ENCODE data around the gene RPTOR.

RPTOR gene

DNA sequence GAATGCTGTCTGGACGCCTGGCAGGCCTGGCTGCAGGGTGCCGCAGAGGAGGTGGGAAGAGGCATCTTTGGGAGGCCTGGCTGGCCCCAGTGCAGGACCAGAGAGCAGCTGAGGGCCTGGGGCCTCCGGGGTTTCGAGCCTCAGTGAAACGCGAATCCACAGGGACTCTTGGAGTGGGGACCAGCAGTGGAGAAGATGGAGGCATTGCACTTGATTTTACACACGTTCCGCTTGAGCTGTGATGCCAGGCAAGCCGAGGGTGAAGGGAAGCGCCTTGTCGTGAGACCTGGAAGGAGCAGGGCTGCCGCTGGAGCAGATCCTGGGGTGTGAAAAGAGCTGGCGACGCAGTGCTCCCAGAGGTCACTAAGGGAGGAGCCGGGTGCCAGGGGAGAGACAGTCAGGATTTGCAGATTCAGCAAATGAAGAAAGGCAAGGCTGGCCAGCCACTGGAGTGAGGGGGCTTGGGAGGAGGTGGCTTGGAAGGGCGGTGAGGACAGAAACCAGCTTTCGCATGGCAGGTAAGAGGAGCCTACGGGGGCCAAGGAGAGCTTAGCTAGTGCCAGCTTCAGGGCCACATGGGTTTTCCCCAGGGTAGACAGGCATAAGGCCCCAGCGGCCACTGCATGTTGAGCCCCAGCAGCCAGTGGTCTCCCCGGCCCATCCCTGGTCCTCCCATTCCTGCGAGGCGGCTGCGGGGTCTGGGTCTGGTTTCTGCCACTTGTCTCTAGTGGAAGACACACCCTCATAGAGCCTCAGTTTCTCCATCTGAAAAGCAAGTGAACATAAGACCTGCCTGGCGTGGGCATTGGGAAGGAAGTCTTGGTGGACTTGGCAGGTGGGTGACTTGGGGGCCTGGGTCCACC lies 271.8 kb downstream of the RPTOR start:
- no peak overlapping the region for H3K27ac ChIP-seq
- no peak overlapping the region for H3K9ac ChIP-seq (ENCODE audit: insufficient read length)
- TF ChIP-seq FOXP2 (optimal IDR thresholded peaks at IDR 0.05; ENCODE audit: control extremely low read depth, extremely low read length, insufficient read depth) (no peak), EZH2 (IDR thresholded peaks at IDR 0.05) (no peak), POLR2AphosphoS5 (IDR thresholded peaks at IDR 0.05; ENCODE audit: borderline replicate concordance, low read depth, low read length) (no peak)
- DNase-seq (ENCODE audit: low read depth, low spot score): no peak
- no peak overlapping the region for H3K4me3 ChIP-seq
- no peaks in the 10 kb centered on the region for H3K9me3 ChIP-seq (ENCODE audit: low read depth, low read length)
- H3K36me3 ChIP-seq (ENCODE audit: insufficient read depth, low read length): no peaks in the 10 kb centered on the region

DNA sequence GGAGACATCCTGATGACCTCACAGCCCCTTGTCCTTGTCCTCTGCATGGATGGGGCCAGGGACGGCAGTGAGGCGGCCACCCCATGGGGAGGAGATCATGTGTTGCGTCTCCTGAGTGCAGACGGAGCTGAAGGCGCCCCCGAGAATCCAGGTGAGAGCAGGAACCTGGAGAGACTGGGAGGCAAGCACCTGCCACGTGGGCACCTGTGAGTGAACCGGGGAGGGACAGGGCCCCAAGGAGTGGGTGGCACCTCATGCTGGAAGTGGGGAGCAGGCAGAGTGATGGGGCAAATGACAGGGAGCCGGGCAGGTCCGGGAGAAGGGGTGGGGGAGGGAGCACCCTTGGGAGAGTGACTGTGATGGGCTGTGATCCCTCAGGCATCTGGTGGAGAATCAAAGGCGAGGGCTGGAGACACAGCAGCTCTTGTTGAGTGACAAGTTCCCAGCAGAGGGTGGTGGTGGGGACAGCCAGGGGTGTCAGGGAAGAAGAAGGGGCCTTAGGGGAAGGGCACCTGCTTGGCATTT lies 272.7 kb downstream of the RPTOR start:
- TF ChIP-seq FOXP2 (optimal IDR thresholded peaks at IDR 0.05; ENCODE audit: control extremely low read depth, extremely low read length, insufficient read depth) (no peak), POLR2AphosphoS5 (IDR thresholded peaks at IDR 0.05; ENCODE audit: borderline replicate concordance, low read depth, low read length) (no peak), EZH2 (IDR thresholded peaks at IDR 0.05) (no peak)
- DNase-seq (ENCODE audit: low read depth, low spot score): no peak
- Histone ChIP-seq H3K36me3 (ENCODE audit: insufficient read depth, low read length) (no peaks in the 10 kb centered on the region), H3K9ac (ENCODE audit: insufficient read length) (no peak overlapping the region), H3K4me3 (no peak overlapping the region), H3K9me3 (ENCODE audit: low read depth, low read length) (no peaks in the 10 kb centered on the region), H3K27ac (no peak overlapping the region)

DNA sequence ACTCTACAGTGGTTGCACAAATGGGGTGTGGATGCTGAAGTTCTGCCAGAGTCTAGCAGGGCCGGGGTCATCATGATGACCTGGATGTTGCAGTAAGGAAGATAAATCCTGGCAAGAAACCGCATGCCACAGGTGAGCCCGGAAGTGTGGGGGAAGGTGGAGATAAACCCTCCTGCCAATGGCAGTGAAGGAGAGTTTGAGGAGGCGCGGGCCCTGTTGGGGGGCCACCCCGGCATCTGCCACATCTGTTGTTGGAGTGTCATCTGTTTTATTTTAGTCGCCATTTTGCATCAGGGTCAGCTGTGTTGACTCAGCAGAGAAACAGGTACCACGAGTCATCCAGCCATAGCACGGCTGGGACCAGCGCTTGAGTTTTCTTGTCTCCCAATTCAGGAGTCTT lies 273.2 kb downstream of the RPTOR start:
- Histone ChIP-seq H3K9ac (ENCODE audit: insufficient read length) (no peak overlapping the region), H3K4me3 (no peak overlapping the region), H3K27ac (no peak overlapping the region), H3K36me3 (ENCODE audit: insufficient read depth, low read length) (no peaks in the 10 kb centered on the region), H3K9me3 (ENCODE audit: low read depth, low read length) (no peaks in the 10 kb centered on the region)
- DNase-seq (ENCODE audit: low read depth, low spot score): no peak
- TF ChIP-seq POLR2AphosphoS5 (IDR thresholded peaks at IDR 0.05; ENCODE audit: borderline replicate concordance, low read depth, low read length): no peak
- TF ChIP-seq EZH2 (IDR thresholded peaks at IDR 0.05): no peak
- no peak for TF ChIP-seq FOXP2 (optimal IDR thresholded peaks at IDR 0.05; ENCODE audit: control extremely low read depth, extremely low read length, insufficient read depth)

DNA sequence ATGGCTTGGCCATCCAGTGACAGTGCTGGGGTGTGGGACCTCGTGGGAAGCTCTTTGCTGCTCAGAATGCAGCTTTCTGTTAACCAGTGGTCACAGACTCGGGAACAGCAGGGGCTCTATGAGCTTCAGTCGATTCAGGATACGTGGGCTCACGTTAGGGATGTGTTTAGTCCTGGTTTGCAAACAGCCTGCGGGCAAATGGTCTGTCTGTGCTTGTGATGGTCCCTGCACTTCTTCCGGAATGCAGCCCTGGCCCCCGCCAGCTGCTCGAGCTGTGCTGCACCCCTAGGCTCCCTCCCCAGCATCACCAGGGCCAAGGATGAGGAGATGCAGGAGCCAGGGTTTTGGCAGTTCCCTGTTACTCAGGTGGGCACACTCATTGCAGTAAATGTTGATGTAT lies 274.2 kb downstream of the RPTOR start:
- Histone ChIP-seq H3K27ac (no peak overlapping the region), H3K9ac (ENCODE audit: insufficient read length) (no peak overlapping the region), H3K36me3 (ENCODE audit: insufficient read depth, low read length) (no peaks in the 10 kb centered on the region), H3K9me3 (ENCODE audit: low read depth, low read length) (no peaks in the 10 kb centered on the region), H3K4me3 (no peak overlapping the region)
- no peak for TF ChIP-seq FOXP2 (optimal IDR thresholded peaks at IDR 0.05; ENCODE audit: control extremely low read depth, extremely low read length, insufficient read depth)
- TF ChIP-seq EZH2 (IDR thresholded peaks at IDR 0.05): no peak
- no peak for TF ChIP-seq POLR2AphosphoS5 (IDR thresholded peaks at IDR 0.05; ENCODE audit: borderline replicate concordance, low read depth, low read length)
- no peak for DNase-seq (ENCODE audit: low read depth, low spot score)

DNA sequence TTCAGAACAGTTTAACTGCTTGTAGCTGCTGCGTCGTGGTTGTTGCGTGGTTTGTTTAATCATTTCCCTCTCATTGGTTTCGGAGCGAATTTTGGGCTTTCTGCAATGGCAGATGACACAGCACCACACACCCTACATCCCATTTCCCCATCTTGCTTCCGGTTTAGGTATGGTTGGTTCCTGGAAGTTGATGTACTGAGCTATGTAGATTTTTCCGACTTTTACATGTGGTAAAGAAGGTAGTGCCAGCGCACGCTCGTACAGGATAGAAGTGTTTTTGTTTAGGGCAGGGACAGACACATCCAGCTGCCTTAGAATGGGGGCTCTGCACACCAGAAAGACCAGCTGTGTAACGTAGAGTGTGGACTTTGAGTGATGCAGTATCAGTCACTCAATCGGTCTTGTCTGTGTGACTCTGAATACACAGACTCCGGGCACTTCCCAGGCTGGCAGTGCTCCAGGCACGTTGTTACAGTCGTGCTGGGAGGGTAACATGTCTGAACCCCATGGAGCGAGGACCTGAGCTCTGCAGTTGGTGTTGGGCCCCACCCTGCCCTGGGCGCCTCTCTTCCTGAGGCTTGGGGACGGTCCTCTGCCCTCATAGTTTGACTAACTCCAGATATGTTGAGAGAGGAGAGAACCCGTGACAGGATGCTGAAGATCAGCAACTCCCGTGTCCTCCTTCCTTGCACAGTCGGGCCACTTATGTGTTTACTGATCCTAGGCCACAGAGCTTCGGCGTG lies 275.0 kb downstream of the RPTOR start:
- Histone ChIP-seq H3K36me3 (ENCODE audit: insufficient read depth, low read length) (no peaks in the 10 kb centered on the region), H3K27ac (no peak overlapping the region), H3K9me3 (ENCODE audit: low read depth, low read length) (no peaks in the 10 kb centered on the region), H3K9ac (ENCODE audit: insufficient read length) (no peak overlapping the region), H3K4me3 (no peak overlapping the region)
- DNase-seq (ENCODE audit: low read depth, low spot score): no peak
- TF ChIP-seq POLR2AphosphoS5 (IDR thresholded peaks at IDR 0.05; ENCODE audit: borderline replicate concordance, low read depth, low read length): no peak
- no peak for TF ChIP-seq EZH2 (IDR thresholded peaks at IDR 0.05)
- TF ChIP-seq FOXP2 (optimal IDR thresholded peaks at IDR 0.05; ENCODE audit: control extremely low read depth, extremely low read length, insufficient read depth): no peak

DNA sequence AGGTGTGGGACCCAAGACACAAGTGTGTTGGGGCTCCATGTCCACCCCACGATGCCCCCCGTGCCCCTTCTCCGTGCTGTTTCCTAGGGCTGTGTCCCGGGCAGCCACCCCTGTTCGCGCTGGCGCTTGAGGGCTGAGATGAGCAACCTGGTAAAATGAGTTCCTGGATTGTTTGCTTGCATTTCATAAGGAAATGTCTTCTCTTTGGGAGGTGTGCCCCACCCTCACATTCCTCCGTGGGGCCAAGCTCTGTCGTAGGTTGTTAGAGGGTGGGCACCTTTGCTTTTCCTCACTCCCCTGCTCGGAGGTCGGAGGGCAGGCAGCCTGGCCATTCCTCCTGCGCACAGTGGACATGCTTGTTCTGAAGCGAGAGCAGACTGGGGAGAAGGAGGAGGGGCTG lies 275.7 kb downstream of the RPTOR start:
- H3K9ac ChIP-seq (ENCODE audit: insufficient read length): no peak overlapping the region
- no peak for TF ChIP-seq EZH2 (IDR thresholded peaks at IDR 0.05)
- TF ChIP-seq FOXP2 (optimal IDR thresholded peaks at IDR 0.05; ENCODE audit: control extremely low read depth, extremely low read length, insufficient read depth): no peak
- no peak for TF ChIP-seq POLR2AphosphoS5 (IDR thresholded peaks at IDR 0.05; ENCODE audit: borderline replicate concordance, low read depth, low read length)

DNA sequence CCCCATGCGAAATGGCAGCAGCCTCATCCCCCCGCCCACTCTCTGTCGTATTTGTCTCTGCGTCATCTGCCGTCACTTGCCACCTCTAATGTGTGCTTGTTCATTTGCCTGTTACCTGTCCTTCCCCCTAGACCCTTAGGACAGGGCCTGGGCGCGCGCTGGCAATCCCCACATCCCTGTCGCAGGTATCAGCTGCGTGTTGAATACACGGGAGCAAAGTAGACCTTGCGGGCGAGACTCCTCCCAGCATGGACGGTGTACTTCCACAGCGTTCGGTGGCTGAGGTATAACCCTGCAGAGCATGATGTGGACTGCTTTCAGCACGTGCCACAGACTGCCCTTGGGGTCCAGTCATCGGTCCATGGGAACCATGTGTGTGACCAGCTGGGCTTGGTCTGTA lies 276.9 kb downstream of the RPTOR start:
- no peak for DNase-seq (ENCODE audit: low read depth, low spot score)
- H3K9me3 ChIP-seq (ENCODE audit: low read depth, low read length): no peaks in the 10 kb centered on the region
- H3K27ac ChIP-seq: no peak overlapping the region
- TF ChIP-seq EZH2 (IDR thresholded peaks at IDR 0.05): no peak
- no peak for TF ChIP-seq FOXP2 (optimal IDR thresholded peaks at IDR 0.05; ENCODE audit: control extremely low read depth, extremely low read length, insufficient read depth)
- TF ChIP-seq POLR2AphosphoS5 (IDR thresholded peaks at IDR 0.05; ENCODE audit: borderline replicate concordance, low read depth, low read length): no peak
- H3K36me3 ChIP-seq (ENCODE audit: insufficient read depth, low read length): no peaks in the 10 kb centered on the region
- H3K4me3 ChIP-seq: no peak overlapping the region
- no peak overlapping the region for H3K9ac ChIP-seq (ENCODE audit: insufficient read length)

More for the DNA sequence above, 275.7 kb downstream of the RPTOR start:
- Histone ChIP-seq H3K4me3 (no peak overlapping the region), H3K27ac (no peak overlapping the region), H3K36me3 (ENCODE audit: insufficient read depth, low read length) (no peaks in the 10 kb centered on the region), H3K9me3 (ENCODE audit: low read depth, low read length) (no peaks in the 10 kb centered on the region)
- no peak for DNase-seq (ENCODE audit: low read depth, low spot score)

DNA sequence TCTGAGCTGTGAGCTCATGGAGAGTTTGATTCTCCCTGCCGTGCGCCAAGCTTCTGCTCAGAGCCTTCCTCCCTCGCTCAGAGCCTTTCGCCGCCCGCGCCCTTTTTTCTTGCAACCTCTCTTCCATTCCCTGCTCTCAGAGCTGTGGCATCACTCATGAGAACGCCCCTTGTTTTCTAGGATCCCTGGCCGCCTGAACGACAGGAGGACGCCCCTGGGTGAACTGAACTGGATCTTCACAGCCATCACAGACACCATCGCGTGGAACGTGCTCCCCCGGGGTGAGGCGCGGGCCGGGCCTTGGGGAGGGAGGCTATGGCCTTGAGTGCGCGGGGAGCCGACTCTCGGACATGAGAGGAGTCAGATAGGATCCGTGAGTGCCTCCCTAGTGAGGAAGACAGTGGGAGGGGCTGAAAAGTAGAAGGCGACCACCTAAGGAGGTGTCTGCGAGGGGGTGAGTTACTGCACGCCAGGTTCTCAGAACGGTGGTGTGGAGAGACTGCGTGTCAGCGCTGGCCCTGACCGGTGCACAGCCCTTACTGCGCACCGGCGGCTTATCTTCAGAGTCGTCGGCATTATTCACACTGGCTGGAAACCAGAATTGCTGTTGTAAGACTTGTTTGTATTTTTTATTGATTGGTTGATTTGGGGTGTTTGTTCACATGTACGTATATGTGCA lies 277.5 kb downstream of the RPTOR start:
- Histone ChIP-seq H3K36me3 (ENCODE audit: insufficient read depth, low read length) (no peaks in the 10 kb centered on the region), H3K4me3 (no peak overlapping the region), H3K9ac (ENCODE audit: insufficient read length) (no peak overlapping the region), H3K9me3 (ENCODE audit: low read depth, low read length) (no peaks in the 10 kb centered on the region), H3K27ac (no peak overlapping the region)
- DNase-seq (ENCODE audit: low read depth, low spot score): no peak
- TF ChIP-seq FOXP2 (optimal IDR thresholded peaks at IDR 0.05; ENCODE audit: control extremely low read depth, extremely low read length, insufficient read depth): no peak
- TF ChIP-seq POLR2AphosphoS5 (IDR thresholded peaks at IDR 0.05; ENCODE audit: borderline replicate concordance, low read depth, low read length): no peak
- TF ChIP-seq EZH2 (IDR thresholded peaks at IDR 0.05): no peak
